ENCODE results near the gene LPIN1. TPM values are rescaled to one million over a fixed set of nuclear protein-coding genes. Genes with fewer than 3 reads are reported as not detected.

Gene LPIN1
- total RNA-seq, 1 experiment from 2014 or later = 4.4 TPM

DNA sequence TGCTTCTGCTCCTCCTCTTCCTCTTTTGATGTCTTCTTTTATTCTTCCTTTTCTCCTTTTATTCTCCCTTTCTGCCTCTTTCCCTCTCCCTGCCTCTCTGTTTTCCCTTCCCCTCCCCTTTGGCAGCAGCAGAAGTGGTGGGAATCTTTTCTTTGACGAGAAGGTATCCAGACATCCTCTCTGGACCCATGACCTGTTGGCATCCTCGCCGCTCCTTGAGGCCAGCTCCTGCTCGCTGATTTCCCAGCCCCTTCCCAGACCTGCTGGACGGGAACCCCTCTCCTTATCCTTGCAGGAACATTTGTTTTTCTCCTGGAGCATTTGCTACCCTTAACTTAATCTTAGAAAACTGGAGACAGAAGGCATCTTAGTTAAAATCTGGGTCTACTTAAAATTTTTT, 130.5 kb downstream of the LPIN1 start:
- H3K23me2 ChIP-seq (ENCODE audit: insufficient read length, low read depth, low read length, poor library complexity, severe bottlenecking) = no peaks in the 10 kb centered on the region
- no peak overlapping the region for H3T11ph ChIP-seq (ENCODE audit: low read length)
- no peak for DNase-seq
- H3K79me1 ChIP-seq (ENCODE audit: insufficient read depth, low read depth, low read length, poor library complexity, severe bottlenecking) = no peaks in the 10 kb centered on the region
- TF ChIP-seq, protein P1, sequence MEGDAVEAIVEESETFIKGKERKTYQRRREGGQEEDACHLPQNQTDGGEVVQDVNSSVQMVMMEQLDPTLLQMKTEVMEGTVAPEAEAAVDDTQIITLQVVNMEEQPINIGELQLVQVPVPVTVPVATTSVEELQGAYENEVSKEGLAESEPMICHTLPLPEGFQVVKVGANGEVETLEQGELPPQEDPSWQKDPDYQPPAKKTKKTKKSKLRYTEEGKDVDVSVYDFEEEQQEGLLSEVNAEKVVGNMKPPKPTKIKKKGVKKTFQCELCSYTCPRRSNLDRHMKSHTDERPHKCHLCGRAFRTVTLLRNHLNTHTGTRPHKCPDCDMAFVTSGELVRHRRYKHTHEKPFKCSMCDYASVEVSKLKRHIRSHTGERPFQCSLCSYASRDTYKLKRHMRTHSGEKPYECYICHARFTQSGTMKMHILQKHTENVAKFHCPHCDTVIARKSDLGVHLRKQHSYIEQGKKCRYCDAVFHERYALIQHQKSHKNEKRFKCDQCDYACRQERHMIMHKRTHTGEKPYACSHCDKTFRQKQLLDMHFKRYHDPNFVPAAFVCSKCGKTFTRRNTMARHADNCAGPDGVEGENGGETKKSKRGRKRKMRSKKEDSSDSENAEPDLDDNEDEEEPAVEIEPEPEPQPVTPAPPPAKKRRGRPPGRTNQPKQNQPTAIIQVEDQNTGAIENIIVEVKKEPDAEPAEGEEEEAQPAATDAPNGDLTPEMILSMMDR (conservative IDR thresholded peaks at IDR 0.05) = no peak
- H3K27me3 Mint-ChIP-seq (ENCODE audit: low read depth) = no peaks in the 10 kb centered on the region
- H3K9me3 ChIP-seq (ENCODE audit: control insufficient read depth, low read depth, low read length) = no peaks in the 10 kb centered on the region
- H3K27ac ChIP-seq (ENCODE audit: insufficient read length, low read depth, low read length) = no peak overlapping the region
- H2AK5ac ChIP-seq (ENCODE audit: insufficient read length, low read length) = no peak overlapping the region
- H3K4me3 Mint-ChIP-seq = no peak overlapping the region
- no peak overlapping the region for H4K5ac ChIP-seq (ENCODE audit: insufficient read length, low read depth, low read length)
- no peak overlapping the region for H3K14ac ChIP-seq (ENCODE audit: insufficient read depth, low read length)
- H4K8ac ChIP-seq (replicated peaks; ENCODE audit: insufficient read length, low read depth, low read length) = no peak overlapping the region
- no peak overlapping the region for H2BK12ac ChIP-seq (ENCODE audit: insufficient read length, low read depth, low read length)
- H3K9ac ChIP-seq (ENCODE audit: extremely low read depth, insufficient read length, low read length) = no peak overlapping the region
- no peak overlapping the region for H2BK5ac ChIP-seq (ENCODE audit: insufficient read length, low read length)
- no peak overlapping the region for H2BK120ac ChIP-seq (ENCODE audit: low read depth, low read length, poor library complexity, severe bottlenecking)
- no peak overlapping the region for H2BK15ac ChIP-seq (ENCODE audit: low read depth, low read length)
- no peak overlapping the region; a peak in 1 of 7 replicates for H3K27ac Mint-ChIP-seq
- H2AFZ ChIP-seq (ENCODE audit: low read length) = no peak overlapping the region
- H3K79me2 ChIP-seq (ENCODE audit: insufficient read depth, low read length) = no peaks in the 10 kb centered on the region
- H3K4me1 ChIP-seq (ENCODE audit: insufficient read depth, low read length) = no peaks in the 10 kb centered on the region
- H2BK20ac ChIP-seq (ENCODE audit: low read depth, low read length, poor library complexity, severe bottlenecking) = no peak overlapping the region
- no peak overlapping the region for H3K18ac ChIP-seq (ENCODE audit: insufficient read length, low read depth, low read length)
- H4K20me1 ChIP-seq (ENCODE audit: control insufficient read depth, insufficient read depth, insufficient read length) = no peaks in the 10 kb centered on the region
- H3K4me1 Mint-ChIP-seq = no peaks in the 10 kb centered on the region
- H3K4ac ChIP-seq (ENCODE audit: low read depth, low read length) = no peak overlapping the region
- no peak overlapping the region for H3K4me2 ChIP-seq (ENCODE audit: insufficient read depth, insufficient read length, low read length)
- no peak overlapping the region for H3K23ac ChIP-seq (ENCODE audit: insufficient read length, low read depth, low read length)
- WGBS (ENCODE audit: extremely low coverage, insufficient read length, low lambda C conversion rate) = no CpG with 5 or more reads among the region's 5 CpGs
- H4K91ac ChIP-seq (ENCODE audit: insufficient read length, low read depth, low read length) = no peak overlapping the region
- H3K9me3 Mint-ChIP-seq = peaks cover under 1 to 2% of the 10 kb centered on the region in 2 experiments; a peak in 1 of 5 replicates
- H3K36me3 Mint-ChIP-seq (ENCODE audit: insufficient read depth in 1 of 3, low read depth in 3 of 3) = no peaks in the 10 kb centered on the region; a peak in 1 of 7 replicates
- no peak overlapping the region for H3K56ac ChIP-seq (ENCODE audit: insufficient read length, low read depth, low read length)
- H3K27me3 ChIP-seq (ENCODE audit: insufficient read depth, low read length) = no peaks in the 10 kb centered on the region

Small RNAs within 50 kb of the gene (microRNA-seq; reads per million reads assigned to microRNA genes)
- not detected for gene MIR4262 (ENCODE audit: borderline microRNAs expressed)
- gene MIR548S (ENCODE audit: borderline microRNAs expressed) = not detected

Other genes starting within 250 kb of the LPIN1 start
- gene GREB1, start 212.6 kb upstream of the LPIN1 start, total RNA-seq (2021) = 15.3 and 16.5 TPM in 2 replicates
- not detected in 2 replicates for gene NTSR2, start 76.4 kb upstream of the LPIN1 start, total RNA-seq (2021)

Data from H9 (cell line).